Coronary artery (tissue), 2 donors: ENCODE results near the gene LHFPL6.

Source experiments
- DNase-seq: peaks from one replicate; pipeline ENCODE4 v3.0.0-alpha.2; 2017; ENCODE audit warnings: low spot score
- H3K27ac ChIP-seq, 2 donors: fragments of 200-600 bp; sonication (generic); one replicate each; pipeline ENCODE4 v1.5.1; 2016 to 2019
- H3K4me3 ChIP-seq: fragments of 200-600 bp; sonication (generic); 2 replicates; pipeline ENCODE4 v1.5.1; 2016; ENCODE audit warnings: mild to moderate bottlenecking, moderate library complexity
- CTCF ChIP-seq: fragments of 200-600 bp; sonication (generic); IDR thresholded peaks from one replicate; pipeline ENCODE4 v1.5.1; 2019; ENCODE audit warnings: antibody characterized with exemption

LHFPL6 gene

GRCh38 chr13:39317291-39317690 lies 285.7 kb downstream of the LHFPL6 start:
- TF ChIP-seq CTCF = no peak
- DNase-seq = no peak
- Histone ChIP-seq H3K4me3 (no peak overlapping the region), H3K27ac (peak overlapping the region in 1 of 2 donors; percentile 40)

GRCh38 chr13:39315796-39316195 lies 287.2 kb downstream of the LHFPL6 start:
- H3K4me3 ChIP-seq = no peak overlapping the region
- no peak for TF ChIP-seq CTCF
- DNase-seq = no peak
- H3K27ac ChIP-seq = no peak overlapping the region

- no peak for TF ChIP-seq CTCF
- no peak for DNase-seq
- H3K27ac ChIP-seq = no peak overlapping the region
- no peak overlapping the region for H3K4me3 ChIP-seq
These were observed 289.3 kb downstream of the LHFPL6 start for GRCh38 chr13:39313721-39314120.

GRCh38 chr13:39312596-39312995 lies 290.4 kb downstream of the LHFPL6 start:
- no peak for TF ChIP-seq CTCF

GRCh38 chr13:39311619-39312018 lies 291.4 kb downstream of the LHFPL6 start:
- DNase-seq = peak; percentile 79
- no peak overlapping the region for H3K4me3 ChIP-seq
- TF ChIP-seq CTCF = no peak
- peak overlapping the region in 1 of 2 donors; percentile 48 for H3K27ac ChIP-seq

More at GRCh38 chr13:39312596-39312995, 290.4 kb downstream of the LHFPL6 start:
- Histone ChIP-seq H3K4me3 (no peak overlapping the region), H3K27ac (no peak overlapping the region)
- DNase-seq = no peak

- TF ChIP-seq CTCF = no peak
- Histone ChIP-seq H3K4me3 (no peak overlapping the region), H3K27ac (peak overlapping the region in 1 of 2 donors; percentile 48)
- DNase-seq = no peak
These were observed 292.0 kb downstream of the LHFPL6 start for GRCh38 chr13:39310961-39311360.

GRCh38 chr13:39306639-39307589 lies 296.1 kb downstream of the LHFPL6 start:
- H3K4me3 ChIP-seq = no peak overlapping the region
- no peak for DNase-seq
- TF ChIP-seq CTCF = no peak
- no peak overlapping the region for H3K27ac ChIP-seq
